ENCODE data around the gene CD164L2.
A peak's percentile ranks its signal among the peaks of the same experiment; 100 is the strongest.

CD164L2 gene

GRCh38 chr1:27405074-27405473 is 21.9 kb upstream of the CD164L2 start:
- no peak for DNase-seq (ENCODE audit: low spot score)

GRCh38 chr1:27403931-27404330 is 20.8 kb upstream of the CD164L2 start:
- DNase-seq (ENCODE audit: low spot score) = peak; percentile 59

GRCh38 chr1:27403065-27403726 is 20.1 kb upstream of the CD164L2 start:
- DNase-seq (ENCODE audit: low spot score) = peak; percentile 84

- DNase-seq (ENCODE audit: low spot score) = no peak
Observed at GRCh38 chr1:27402349-27402754, 19.2 kb upstream of the CD164L2 start.

- DNase-seq (ENCODE audit: low spot score) = no peak
Observed at GRCh38 chr1:27400963-27401341, 17.8 kb upstream of the CD164L2 start.

GRCh38 chr1:27400082-27400962 is 17.2 kb upstream of the CD164L2 start:
- no peak for DNase-seq (ENCODE audit: low spot score)

GRCh38 chr1:27399251-27400025 is 16.3 kb upstream of the CD164L2 start:
- no peak for DNase-seq (ENCODE audit: low spot score)

- DNase-seq (ENCODE audit: low spot score) = no peak
Observed at GRCh38 chr1:27398405-27399149, 15.4 kb upstream of the CD164L2 start.

- no peak for DNase-seq (ENCODE audit: low spot score)
Observed at GRCh38 chr1:27397749-27398148, 14.6 kb upstream of the CD164L2 start.

- no peak for DNase-seq (ENCODE audit: low spot score)
Observed at GRCh38 chr1:27397110-27397509, 14.0 kb upstream of the CD164L2 start.

- peak; percentile 91 for DNase-seq (ENCODE audit: low spot score)
Observed at GRCh38 chr1:27395441-27396195, 12.5 kb upstream of the CD164L2 start.

- no peak for DNase-seq (ENCODE audit: low spot score)
Observed at GRCh38 chr1:27394925-27395324, 11.8 kb upstream of the CD164L2 start.

- DNase-seq (ENCODE audit: low spot score) = no peak
Observed at GRCh38 chr1:27394282-27394658, 11.1 kb upstream of the CD164L2 start.

- DNase-seq (ENCODE audit: low spot score) = no peak
Observed at GRCh38 chr1:27393641-27394281, 10.6 kb upstream of the CD164L2 start.

GRCh38 chr1:27392778-27393635 is 9.9 kb upstream of the CD164L2 start:
- no peak for DNase-seq (ENCODE audit: low spot score)

GRCh38 chr1:27392096-27392777 is 9.1 kb upstream of the CD164L2 start, which contains the start of gene GPR3:
Gene GPR3 (plus strand): TSS chr1:27392622. CDS start chr1:27393799, 1,177 bp downstream.
- DNase-seq (ENCODE audit: low spot score) = peak; percentile 94

GRCh38 chr1:27391511-27392095 is 8.5 kb upstream of the CD164L2 start:
- DNase-seq (ENCODE audit: low spot score) = peak; percentile 44

- peak; percentile 76 for DNase-seq (ENCODE audit: low spot score)
Observed at GRCh38 chr1:27388337-27389005, 5.3 kb upstream of the CD164L2 start.

Data from NAMALWA (cell line).